ENCODE data around the gene DYDC1.
A peak's percentile ranks its signal among the peaks of the same experiment; 100 is the strongest.

The DYDC1 gene

DNA sequence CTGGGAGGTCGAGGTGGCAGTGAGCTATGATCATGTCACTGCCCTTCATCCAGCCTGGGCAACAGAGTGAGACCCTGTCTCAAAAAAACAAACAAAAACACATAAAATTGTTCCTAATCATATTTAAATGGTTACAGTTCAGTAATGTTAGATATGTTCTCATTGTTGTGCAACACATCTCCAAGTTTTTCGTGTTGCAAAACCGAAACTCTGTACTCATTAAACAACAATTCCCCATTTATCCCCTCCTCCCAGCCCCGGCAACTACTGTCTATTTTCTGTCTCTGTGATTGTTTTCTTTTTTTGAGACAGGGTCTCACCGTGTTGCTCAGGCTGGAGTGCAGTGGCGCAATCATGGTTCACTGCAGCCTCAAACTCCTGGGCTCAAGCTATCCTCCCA, 35.7 kb upstream of the DYDC1 start:
- TF ChIP-seq, protein P1, sequence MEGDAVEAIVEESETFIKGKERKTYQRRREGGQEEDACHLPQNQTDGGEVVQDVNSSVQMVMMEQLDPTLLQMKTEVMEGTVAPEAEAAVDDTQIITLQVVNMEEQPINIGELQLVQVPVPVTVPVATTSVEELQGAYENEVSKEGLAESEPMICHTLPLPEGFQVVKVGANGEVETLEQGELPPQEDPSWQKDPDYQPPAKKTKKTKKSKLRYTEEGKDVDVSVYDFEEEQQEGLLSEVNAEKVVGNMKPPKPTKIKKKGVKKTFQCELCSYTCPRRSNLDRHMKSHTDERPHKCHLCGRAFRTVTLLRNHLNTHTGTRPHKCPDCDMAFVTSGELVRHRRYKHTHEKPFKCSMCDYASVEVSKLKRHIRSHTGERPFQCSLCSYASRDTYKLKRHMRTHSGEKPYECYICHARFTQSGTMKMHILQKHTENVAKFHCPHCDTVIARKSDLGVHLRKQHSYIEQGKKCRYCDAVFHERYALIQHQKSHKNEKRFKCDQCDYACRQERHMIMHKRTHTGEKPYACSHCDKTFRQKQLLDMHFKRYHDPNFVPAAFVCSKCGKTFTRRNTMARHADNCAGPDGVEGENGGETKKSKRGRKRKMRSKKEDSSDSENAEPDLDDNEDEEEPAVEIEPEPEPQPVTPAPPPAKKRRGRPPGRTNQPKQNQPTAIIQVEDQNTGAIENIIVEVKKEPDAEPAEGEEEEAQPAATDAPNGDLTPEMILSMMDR (IDR thresholded peaks at IDR 0.05): no peak
- no peak for TF ChIP-seq ZFX (IDR thresholded peaks at IDR 0.05; ENCODE audit: borderline replicate concordance)
- no peak overlapping the region for H3K27ac ChIP-seq

DNA sequence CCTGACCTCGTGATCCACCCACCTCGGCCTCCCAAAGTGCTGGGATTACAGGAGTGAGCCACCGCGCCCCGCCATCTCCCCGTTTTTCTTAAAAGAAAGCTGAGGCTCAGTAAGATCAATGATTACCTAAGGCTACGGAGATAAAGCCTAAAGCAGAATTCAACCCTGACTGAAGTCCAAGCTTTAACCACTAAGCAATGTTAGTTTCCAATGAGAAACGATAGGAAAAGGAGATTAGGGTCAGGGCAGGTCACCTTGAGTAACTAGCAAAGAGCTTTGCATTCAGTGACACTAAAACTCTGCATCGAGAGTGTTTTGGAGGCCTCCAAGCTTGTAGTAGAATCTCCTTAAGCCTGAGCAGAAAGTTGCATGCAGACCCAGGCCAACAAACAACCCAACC, 34.2 kb upstream of the DYDC1 start:
- no peak overlapping the region for H3K27ac ChIP-seq
- TF ChIP-seq ZFX (IDR thresholded peaks at IDR 0.05; ENCODE audit: borderline replicate concordance): no peak
- TF ChIP-seq, protein P1 (IDR thresholded peaks at IDR 0.05): no peak

DNA sequence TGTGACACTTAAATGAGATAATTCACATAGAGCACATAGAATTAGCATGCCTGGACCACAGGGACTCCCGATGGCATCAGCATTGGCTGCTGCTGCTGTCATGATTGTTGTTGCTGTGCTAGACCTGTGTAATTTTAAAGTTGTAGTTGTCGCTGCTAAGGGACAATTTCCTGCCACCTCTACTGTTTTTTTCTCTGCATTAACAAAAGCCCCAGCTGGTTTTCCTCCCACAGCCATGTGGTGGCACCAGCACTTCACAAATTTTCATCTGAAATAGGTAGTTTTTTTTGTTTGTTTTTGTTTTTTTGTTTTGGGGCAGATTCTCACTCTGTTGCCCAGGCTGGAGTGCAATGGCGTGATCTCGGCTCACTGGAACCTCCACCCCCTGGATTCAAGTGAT, 26.4 kb upstream of the DYDC1 start:
- H3K27ac ChIP-seq: no peak overlapping the region
- TF ChIP-seq, protein P1 (IDR thresholded peaks at IDR 0.05): peak; percentile 59
- TF ChIP-seq ZFX (IDR thresholded peaks at IDR 0.05; ENCODE audit: borderline replicate concordance): no peak

DNA sequence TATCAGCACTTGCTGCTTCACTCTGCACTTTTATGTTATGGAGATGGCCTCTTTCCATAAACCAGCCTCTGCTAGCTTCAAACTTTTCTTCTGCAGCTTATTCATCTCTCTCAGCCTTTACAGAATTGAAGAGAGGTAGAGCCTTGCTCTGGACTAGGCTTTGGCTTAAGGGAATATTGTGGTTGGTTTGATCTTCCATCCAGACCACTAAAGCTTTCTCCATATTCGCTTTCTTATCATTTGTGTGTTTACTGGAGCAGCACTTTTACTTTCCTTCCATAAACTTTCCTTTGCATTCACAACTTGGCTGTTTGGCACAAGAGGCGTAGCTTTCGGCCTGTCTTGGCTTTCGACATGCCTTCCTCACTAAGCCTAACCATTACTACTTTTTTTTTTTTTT, 23.6 kb upstream of the DYDC1 start:
- TF ChIP-seq, protein P1 (IDR thresholded peaks at IDR 0.05): no peak
- no peak for TF ChIP-seq ZFX (IDR thresholded peaks at IDR 0.05; ENCODE audit: borderline replicate concordance)
- H3K27ac ChIP-seq: no peak overlapping the region

DNA sequence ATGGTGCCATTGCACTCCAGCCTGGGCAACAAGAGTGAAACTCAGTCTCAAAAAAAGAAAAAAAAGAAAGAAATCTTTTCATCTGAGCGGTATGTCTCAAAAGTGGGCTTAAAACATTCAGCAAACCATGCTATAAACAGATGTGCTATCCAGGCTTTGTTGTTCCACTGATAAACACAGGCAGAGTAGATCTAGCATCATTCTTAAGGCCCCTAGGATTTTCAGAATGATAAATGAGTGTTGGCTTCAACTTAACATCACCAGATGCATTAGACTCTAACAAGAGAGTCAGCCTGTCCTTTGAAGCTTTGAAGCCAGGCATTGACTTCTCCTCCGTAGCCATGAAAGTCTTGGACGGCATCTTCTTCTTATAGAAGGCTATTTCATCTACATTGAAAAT, 23.1 kb upstream of the DYDC1 start:
- TF ChIP-seq, protein P1 (IDR thresholded peaks at IDR 0.05): no peak
- no peak for TF ChIP-seq ZFX (IDR thresholded peaks at IDR 0.05; ENCODE audit: borderline replicate concordance)
- H3K27ac ChIP-seq: no peak overlapping the region

DNA sequence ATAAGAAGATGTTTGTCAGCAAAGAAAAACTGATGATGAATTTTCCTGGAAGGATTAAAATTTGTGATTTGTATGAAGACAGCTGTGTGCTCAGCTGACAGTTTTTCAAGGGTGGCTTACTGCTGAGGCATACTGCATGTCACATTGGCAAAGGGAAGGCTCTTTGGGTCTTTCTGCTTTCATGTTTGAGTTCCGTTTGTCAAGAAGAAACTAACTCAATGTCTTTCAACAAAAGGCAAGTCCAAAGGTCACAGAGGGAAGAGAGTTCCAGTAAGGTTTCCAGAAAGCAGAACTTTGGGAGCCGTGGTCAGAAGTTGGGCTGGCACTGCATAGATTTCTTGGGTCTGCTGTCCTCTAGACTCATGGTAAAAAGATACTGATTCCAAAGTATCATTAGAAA, 16.9 kb upstream of the DYDC1 start:
- no peak overlapping the region for H3K27ac ChIP-seq
- TF ChIP-seq ZFX (IDR thresholded peaks at IDR 0.05; ENCODE audit: borderline replicate concordance): no peak
- TF ChIP-seq, protein P1 (IDR thresholded peaks at IDR 0.05): no peak

DNA sequence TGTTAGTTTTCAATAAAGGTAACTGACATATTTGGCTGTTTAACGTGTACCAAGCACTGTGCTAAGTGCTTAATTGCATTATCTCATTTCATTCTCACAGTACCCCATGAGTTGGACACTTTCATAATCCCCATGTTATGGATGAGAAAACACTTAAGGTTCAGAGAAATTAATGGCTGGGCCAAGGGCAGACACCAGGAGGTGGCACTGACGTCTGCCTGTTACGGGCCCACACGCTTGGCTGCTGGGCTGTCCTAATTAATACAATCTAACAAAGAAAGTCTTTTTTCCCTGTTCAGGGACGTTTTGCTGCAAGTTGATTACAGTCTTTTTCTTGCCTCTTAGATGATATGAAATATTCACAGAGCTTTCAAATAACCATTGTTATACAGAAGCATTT, 16.1 kb upstream of the DYDC1 start:
- no peak overlapping the region for H3K27ac ChIP-seq
- TF ChIP-seq, protein P1 (IDR thresholded peaks at IDR 0.05): no peak
- no peak for TF ChIP-seq ZFX (IDR thresholded peaks at IDR 0.05; ENCODE audit: borderline replicate concordance)

Data from 22Rv1 (cell line).